Muscle layer of duodenum (tissue), 2 donors: Measurements from ENCODE around the gene APOM.
A peak's percentile ranks its signal among the peaks of the same experiment; 100 is the strongest.

Source experiments
- H3K27ac ChIP-seq: one replicate; pipeline ENCODE4 v1.7.0; 2013; ENCODE audit warnings: mild to moderate bottlenecking, low read length
- H3K27me3 ChIP-seq: one replicate; pipeline ENCODE4 v1.7.0; 2013; ENCODE audit warnings: low read depth, mild to moderate bottlenecking, control low read depth, low read length
- H3K36me3 ChIP-seq, 2 donors: one replicate each; pipeline ENCODE4 v1.7.0; 2013; ENCODE audit warnings: low read length in 2 of 2, control low read depth in 1 of 2, mild to moderate bottlenecking in 1 of 2; ENCODE audit not compliant: insufficient read depth in 2 of 2, control insufficient read depth in 1 of 2
- H3K4me1 ChIP-seq, 2 donors: one replicate each; pipeline ENCODE4 v1.7.0; 2013; ENCODE audit warnings: low read length in 2 of 2, mild to moderate bottlenecking in 2 of 2, control low read depth in 1 of 2, moderate library complexity in 1 of 2; ENCODE audit not compliant: insufficient read depth in 2 of 2, control insufficient read depth in 1 of 2
- H3K4me3 ChIP-seq, 2 donors: one replicate each; pipeline ENCODE4 v1.7.0; 2013; ENCODE audit warnings: low read length in 2 of 2, low read depth in 1 of 2, mild to moderate bottlenecking in 1 of 2
- H3K9me3 ChIP-seq, 2 donors: one replicate each; pipeline ENCODE4 v1.7.0; 2013; ENCODE audit warnings: low read length in 2 of 2, control low read depth in 1 of 2, mild to moderate bottlenecking in 1 of 2; ENCODE audit not compliant: control insufficient read depth in 1 of 2
- donor health status: healthy.

APOM gene

GRCh38 chr6:31620586-31621319 lies 34.9 kb upstream of the APOM start, which contains the start of gene PRRC2A:
Gene PRRC2A, plus strand, starts transcription at chr6:31620715. Its CDS starts 2,075 bp downstream, at chr6:31622790.
- Histone ChIP-seq H3K27ac (peak within 1 kb of the TSS; percentile 92), H3K4me1 (peaks cover 0 to 17% of the 10 kb centered on the region in 2 donors), H3K4me3 (peak within 1 kb of the TSS; percentile 93), H3K36me3 (peaks cover 21 to 26% of the 10 kb centered on the region in 2 donors), H3K27me3 (no peaks in the 10 kb centered on the region), H3K9me3 (no peaks in the 10 kb centered on the region)

- H3K9me3 ChIP-seq: no peaks in the 10 kb centered on the region
- peaks cover 27 to 33% of the 10 kb centered on the region in 2 donors for H3K36me3 ChIP-seq
- no peaks in the 10 kb centered on the region for H3K27me3 ChIP-seq
- H3K4me1 ChIP-seq: peaks cover 0 to 17% of the 10 kb centered on the region in 2 donors
- H3K4me3 ChIP-seq: peak overlapping the region; percentile 93
- peak overlapping the region; percentile 92 for H3K27ac ChIP-seq
Observed at GRCh38 chr6:31621320-31621939, 34.3 kb upstream of the APOM start.

- Histone ChIP-seq H3K27me3 (no peaks in the 10 kb centered on the region), H3K9me3 (no peaks in the 10 kb centered on the region), H3K27ac (peak overlapping the region; percentile 92), H3K36me3 (peaks cover 33 to 38% of the 10 kb centered on the region in 2 donors), H3K4me3 (peak overlapping the region; percentile 93), H3K4me1 (peaks cover 0 to 17% of the 10 kb centered on the region in 2 donors)
Observed at GRCh38 chr6:31621991-31622390, 33.7 kb upstream of the APOM start.

- H3K36me3 ChIP-seq: peaks cover 40 to 45% of the 10 kb centered on the region in 2 donors
- H3K4me1 ChIP-seq: peaks cover 0 to 17% of the 10 kb centered on the region in 2 donors
- peak overlapping the region; percentile 93 for H3K4me3 ChIP-seq
- H3K27me3 ChIP-seq: no peaks in the 10 kb centered on the region
- no peaks in the 10 kb centered on the region for H3K9me3 ChIP-seq
- H3K27ac ChIP-seq: peak overlapping the region; percentile 92
Observed at GRCh38 chr6:31622684-31623091, 33.0 kb upstream of the APOM start.

- Histone ChIP-seq H3K27ac (no peak overlapping the region), H3K4me3 (no peak overlapping the region), H3K36me3 (peaks cover 53 to 59% of the 10 kb centered on the region in 2 donors), H3K27me3 (no peaks in the 10 kb centered on the region), H3K9me3 (no peaks in the 10 kb centered on the region), H3K4me1 (peaks cover 0 to 17% of the 10 kb centered on the region in 2 donors)
Observed at GRCh38 chr6:31624070-31624469, 31.6 kb upstream of the APOM start.

GRCh38 chr6:31626952-31627351 lies 28.7 kb upstream of the APOM start:
- H3K9me3 ChIP-seq: no peaks in the 10 kb centered on the region
- H3K4me3 ChIP-seq: no peak overlapping the region
- no peaks in the 10 kb centered on the region for H3K27me3 ChIP-seq
- no peak overlapping the region for H3K27ac ChIP-seq
- peaks cover 0 to 10% of the 10 kb centered on the region in 2 donors for H3K4me1 ChIP-seq
- H3K36me3 ChIP-seq: peaks cover 70 to 88% of the 10 kb centered on the region in 2 donors

- peaks cover 0 to 5% of the 10 kb centered on the region in 2 donors for H3K4me1 ChIP-seq
- no peak overlapping the region for H3K4me3 ChIP-seq
- no peaks in the 10 kb centered on the region for H3K27me3 ChIP-seq
- H3K9me3 ChIP-seq: no peaks in the 10 kb centered on the region
- peaks cover 78 to 96% of the 10 kb centered on the region in 2 donors for H3K36me3 ChIP-seq
- no peak overlapping the region for H3K27ac ChIP-seq
Observed at GRCh38 chr6:31627690-31628287, 27.9 kb upstream of the APOM start.

- Histone ChIP-seq H3K36me3 (peaks cover 73 to 97% of the 10 kb centered on the region in 2 donors), H3K4me1 (peaks cover 0 to 3% of the 10 kb centered on the region in 2 donors), H3K27ac (no peak overlapping the region), H3K27me3 (no peaks in the 10 kb centered on the region), H3K4me3 (no peak overlapping the region), H3K9me3 (no peaks in the 10 kb centered on the region)
Observed at GRCh38 chr6:31629014-31629413, 26.7 kb upstream of the APOM start.

GRCh38 chr6:31630177-31630934 lies 25.3 kb upstream of the APOM start:
- Histone ChIP-seq H3K27ac (no peak overlapping the region), H3K9me3 (no peaks in the 10 kb centered on the region), H3K36me3 (peaks cover 77 to 97% of the 10 kb centered on the region in 2 donors), H3K4me3 (no peak overlapping the region), H3K27me3 (no peaks in the 10 kb centered on the region), H3K4me1 (peaks cover 0 to 3% of the 10 kb centered on the region in 2 donors)

- H3K9me3 ChIP-seq: no peaks in the 10 kb centered on the region
- H3K27me3 ChIP-seq: no peaks in the 10 kb centered on the region
- H3K27ac ChIP-seq: no peak overlapping the region
- peaks cover 77 to 97% of the 10 kb centered on the region in 2 donors for H3K36me3 ChIP-seq
- no peak overlapping the region for H3K4me3 ChIP-seq
- H3K4me1 ChIP-seq: peaks cover 0 to 3% of the 10 kb centered on the region in 2 donors
Observed at GRCh38 chr6:31631209-31631608, 24.5 kb upstream of the APOM start.
